Large intestine (tissue), 1 donor: ENCODE results near the gene TMEM255A. TPM values are rescaled to one million over a fixed set of nuclear protein-coding genes. Genes with fewer than 3 reads are reported as not detected.

Experiments used
- polyA plus RNA-seq: library from polyadenylated mRNA; unstranded; fragments of 120-200 nt; gene quantifications from one replicate; pipeline ENCODE4 v1.2.1, GENCODE V29; 2013

Gene TMEM255A
- polyA plus RNA-seq, 1 donor: 1.6 TPM

Other genes starting within 250 kb of the TMEM255A start
- gene RHOXF2B, start 233.8 kb downstream of the TMEM255A start, polyA plus RNA-seq: 0.07 TPM
- 1.2 TPM for gene RHOXF1, start 195.5 kb downstream of the TMEM255A start, polyA plus RNA-seq
- gene RHOXF2, start 152.8 kb downstream of the TMEM255A start, polyA plus RNA-seq: not detected
- gene ZBTB33, start 60.6 kb downstream of the TMEM255A start, polyA plus RNA-seq: 12.8 TPM
- gene ATP1B4, start 50.6 kb upstream of the TMEM255A start, polyA plus RNA-seq: 0.45 TPM
- gene LAMP2, start 157.8 kb upstream of the TMEM255A start, polyA plus RNA-seq: 118 TPM
- 37.9 TPM for gene CUL4B, start 249.5 kb upstream of the TMEM255A start, polyA plus RNA-seq